Left lung (tissue), 10 donors: ENCODE results near the gene PWP2. TPM values are rescaled to one million over a fixed set of nuclear protein-coding genes. Genes with fewer than 3 reads are reported as not detected.

Experiments
- ATAC-seq: fragments of 200-7000 bp; cut with Tn5 transposase; one replicate; pipeline ENCODE4 v1.9.1; 2020; ENCODE audit warnings: moderate library complexity
- DNase-seq, 4 donors: peaks; one replicate each; pipeline ENCODE4 v3.0.0-alpha.2; 2013 to 2020
- H3K27ac ChIP-seq, 2 donors: fragments of 200-600 bp; sonication (generic) in 1 of 2; one replicate each; pipeline versions ENCODE4 v1.5.0 to v1.8.0; 2020 to 2021
- H3K27me3 ChIP-seq, 2 donors: fragments of 200-600 bp; sonication (generic) in 1 of 2; one replicate each; pipeline versions ENCODE4 v1.5.0 to v1.8.0; 2020 to 2021
- H3K36me3 ChIP-seq, 2 donors: fragments of 200-600 bp; sonication (generic) in 1 of 2; one replicate each; pipeline versions ENCODE4 v1.5.0 to v1.8.0; 2020 to 2021
- H3K4me1 ChIP-seq, 2 donors: fragments of 200-600 bp; one replicate each; pipeline ENCODE4 v1.8.0; 2021
- H3K4me3 ChIP-seq, 2 donors: fragments of 200-600 bp; sonication (generic) in 1 of 2; one replicate each; pipeline versions ENCODE4 v1.5.0 to v1.8.0; 2020 to 2021; ENCODE audit warnings: mild to moderate bottlenecking in 1 of 2
- H3K9me3 ChIP-seq, 2 donors: fragments of 200-600 bp; sonication (generic) in 1 of 2; one replicate each; pipeline versions ENCODE4 v1.5.0 to v1.8.0; 2020 to 2021
- intact Hi-C, 2 donors: fragments of 100-400 bp; cut with DNase I; formaldehyde crosslinking; loops; one replicate each; pipeline versions ENCODE4 v1.11.2 to v1.14.2; 2022
- polyA plus RNA-seq, 6 donors: library from polyadenylated mRNA; unstranded; fragments of 120-200 nt; gene quantifications; one replicate each; pipeline ENCODE4 v1.2.1, GENCODE V29; 2013; ENCODE audit not compliant: insufficient read length in 6 of 6
- total RNA-seq, 2 donors: library from RNA; stranded (reverse); fragmentation: NEBNext Ultra II Directional; extraction: Animal tissue kit (Norgen Biotek cat#: 25700); gene quantifications; one replicate each; pipeline ENCODE4 v1.2.1, GENCODE V29; 2021
- TF ChIP-seq, protein P1 (sequence below), 2 donors: fragments of 200-600 bp; sonication (generic) in 1 of 2; IDR thresholded peaks; one replicate each; pipeline versions ENCODE4 v1.5.0 to v1.8.0; 2021; ENCODE audit warnings: antibody characterized with exemption in 2 of 2
- donor health status: DM: no; HTN: yes; CAD: no.
- donor health status: DM: no; HTN: no; CAD: no.

The PWP2 gene
- total and polyA plus RNA-seq, 8 donors, result 1.7 to 10.8 (median 7.2) TPM

DNA sequence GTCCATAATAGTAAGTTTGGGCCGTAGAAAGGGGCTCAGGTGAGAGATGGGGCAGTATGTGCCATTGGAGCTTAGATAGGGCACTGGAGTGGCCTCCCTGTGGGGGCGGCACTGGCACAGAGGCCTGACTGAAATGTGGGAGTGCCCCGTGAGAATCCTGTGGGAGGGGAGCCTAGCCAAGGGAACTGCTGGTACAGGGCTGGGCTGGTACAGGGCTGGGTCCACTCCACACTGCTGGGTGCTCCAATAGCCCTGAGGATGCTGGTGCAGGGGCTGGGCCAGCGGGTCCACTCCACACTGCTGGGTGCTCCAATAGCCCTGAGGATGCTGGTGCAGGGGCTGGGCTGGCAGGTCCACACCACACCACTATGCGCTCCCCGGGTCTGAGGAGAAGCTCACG, 44.8 kb upstream of the PWP2 start:
- peaks cover 0 to 92% of the 10 kb centered on the region in 2 donors for H3K36me3 ChIP-seq
- no peaks in the 10 kb centered on the region for H3K9me3 ChIP-seq
- H3K27me3 ChIP-seq, result no peaks in the 10 kb centered on the region
- intact Hi-C loops, result no loop called here
- peak; percentile 22 for ATAC-seq
- no peak for DNase-seq
- peaks cover 0 to 10% of the 10 kb centered on the region in 2 donors for H3K4me1 ChIP-seq
- TF ChIP-seq, protein P1, sequence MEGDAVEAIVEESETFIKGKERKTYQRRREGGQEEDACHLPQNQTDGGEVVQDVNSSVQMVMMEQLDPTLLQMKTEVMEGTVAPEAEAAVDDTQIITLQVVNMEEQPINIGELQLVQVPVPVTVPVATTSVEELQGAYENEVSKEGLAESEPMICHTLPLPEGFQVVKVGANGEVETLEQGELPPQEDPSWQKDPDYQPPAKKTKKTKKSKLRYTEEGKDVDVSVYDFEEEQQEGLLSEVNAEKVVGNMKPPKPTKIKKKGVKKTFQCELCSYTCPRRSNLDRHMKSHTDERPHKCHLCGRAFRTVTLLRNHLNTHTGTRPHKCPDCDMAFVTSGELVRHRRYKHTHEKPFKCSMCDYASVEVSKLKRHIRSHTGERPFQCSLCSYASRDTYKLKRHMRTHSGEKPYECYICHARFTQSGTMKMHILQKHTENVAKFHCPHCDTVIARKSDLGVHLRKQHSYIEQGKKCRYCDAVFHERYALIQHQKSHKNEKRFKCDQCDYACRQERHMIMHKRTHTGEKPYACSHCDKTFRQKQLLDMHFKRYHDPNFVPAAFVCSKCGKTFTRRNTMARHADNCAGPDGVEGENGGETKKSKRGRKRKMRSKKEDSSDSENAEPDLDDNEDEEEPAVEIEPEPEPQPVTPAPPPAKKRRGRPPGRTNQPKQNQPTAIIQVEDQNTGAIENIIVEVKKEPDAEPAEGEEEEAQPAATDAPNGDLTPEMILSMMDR (IDR thresholded peaks at IDR 0.05), result no peak
- H3K27ac ChIP-seq, result no peak overlapping the region
- H3K4me3 ChIP-seq, result no peak overlapping the region

DNA sequence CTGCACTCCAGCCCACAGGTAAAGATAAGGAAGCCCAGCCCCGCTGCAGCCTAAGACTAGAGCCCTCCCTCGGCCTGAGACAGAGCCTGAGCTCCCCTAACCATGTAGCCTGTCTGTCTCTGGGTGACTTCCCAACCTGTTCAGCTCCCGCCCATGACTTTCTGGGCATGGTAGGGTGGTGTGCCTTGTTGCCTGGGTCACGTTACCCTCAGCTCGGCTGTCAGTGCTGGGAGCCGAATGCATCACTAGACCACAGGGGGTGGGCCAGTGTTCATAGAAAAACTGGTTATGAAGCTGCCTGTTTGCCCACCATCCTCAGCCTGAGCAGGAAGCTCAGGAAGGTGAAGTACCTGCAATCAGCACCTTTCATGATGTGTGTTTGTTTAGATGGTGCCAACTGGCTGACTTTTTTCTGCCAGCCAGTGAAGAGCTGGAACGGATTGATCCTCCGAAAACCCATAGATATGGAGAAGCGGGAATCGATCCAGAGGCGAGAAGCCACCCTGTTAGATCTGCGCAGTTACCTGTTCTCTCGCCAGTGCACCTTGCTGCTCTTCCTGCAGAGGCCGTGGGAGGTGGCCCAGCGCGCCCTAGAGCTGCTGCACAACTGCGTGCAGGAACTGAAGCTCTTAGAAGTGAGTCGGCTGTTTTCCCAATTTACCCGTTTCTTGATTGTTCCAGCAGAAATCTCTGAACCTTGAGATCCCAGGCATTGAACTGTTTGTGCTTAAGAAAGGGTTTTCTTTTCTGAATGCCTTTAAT, 43.9 kb upstream of the PWP2 start:
- TF ChIP-seq, protein P1 (IDR thresholded peaks at IDR 0.05), result no peak
- Histone ChIP-seq H3K9me3 (no peaks in the 10 kb centered on the region), H3K4me3 (no peak overlapping the region), H3K27me3 (no peaks in the 10 kb centered on the region), H3K4me1 (peaks cover 0 to 10% of the 10 kb centered on the region in 2 donors), H3K36me3 (peaks cover 0 to 87% of the 10 kb centered on the region in 2 donors), H3K27ac (no peak overlapping the region)
- DNase-seq, result no peak
- intact Hi-C loops, result no loop called here
- no peak for ATAC-seq

DNA sequence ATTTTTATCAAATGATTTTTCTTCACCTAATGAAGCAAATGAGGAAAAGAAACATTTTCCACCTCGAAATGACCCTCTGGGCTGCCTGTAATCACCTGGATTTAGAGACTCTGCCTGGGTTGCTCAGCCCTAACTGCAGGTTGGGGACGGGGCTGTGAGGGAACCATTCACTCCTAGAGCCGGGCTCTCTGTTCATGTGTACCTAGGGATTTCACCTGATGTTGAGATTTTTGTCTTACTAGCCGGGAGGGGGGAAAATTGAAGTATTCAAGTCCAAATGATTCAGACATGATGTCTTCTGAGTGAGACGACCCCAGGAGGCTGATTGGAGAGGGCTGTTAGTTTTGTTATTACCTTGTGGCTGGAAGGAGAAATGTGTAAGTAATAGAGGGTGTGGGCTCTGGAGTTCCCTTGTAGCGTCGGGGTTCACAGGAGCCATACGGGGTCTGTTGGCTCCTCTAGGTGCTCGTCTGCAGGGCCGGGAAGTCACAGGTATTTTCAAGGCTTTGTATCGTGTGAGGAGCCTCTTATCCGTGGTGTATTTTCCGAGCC, 42.3 kb upstream of the PWP2 start:
- Histone ChIP-seq H3K27me3 (no peaks in the 10 kb centered on the region), H3K27ac (no peak overlapping the region), H3K4me1 (peaks cover 0 to 10% of the 10 kb centered on the region in 2 donors), H3K36me3 (peaks cover 0 to 87% of the 10 kb centered on the region in 2 donors), H3K9me3 (no peaks in the 10 kb centered on the region), H3K4me3 (no peak overlapping the region)
- intact Hi-C loops, result no loop called here
- no peak for ATAC-seq
- DNase-seq, result no peak
- TF ChIP-seq, protein P1 (IDR thresholded peaks at IDR 0.05), result no peak

DNA sequence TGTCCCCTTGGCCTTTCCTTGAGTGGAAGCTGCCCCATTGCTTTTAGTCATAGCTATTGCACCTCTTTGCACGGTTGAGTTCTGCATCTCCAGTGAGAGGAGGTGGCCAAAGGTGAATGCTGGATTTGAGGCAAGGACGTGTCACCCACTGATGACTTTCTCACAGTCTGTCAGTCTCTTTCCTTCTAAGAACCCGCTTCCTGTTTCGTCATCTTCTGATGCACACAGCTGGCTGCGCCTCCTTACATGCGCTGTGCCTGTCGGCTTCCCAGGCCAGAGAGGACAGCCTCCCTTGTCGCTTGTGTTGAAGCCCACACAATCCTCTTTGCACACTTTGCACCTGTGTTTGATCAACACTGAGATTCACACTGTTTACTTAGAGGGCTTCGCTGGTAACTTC, 41.8 kb upstream of the PWP2 start:
- H3K27ac ChIP-seq, result no peak overlapping the region
- DNase-seq (peak in 1 of 4 donors; percentile 47), ATAC-seq (peak; percentile 55)
- H3K4me1 ChIP-seq, result peaks cover 0 to 10% of the 10 kb centered on the region in 2 donors
- H3K27me3 ChIP-seq, result no peaks in the 10 kb centered on the region
- H3K9me3 ChIP-seq, result no peaks in the 10 kb centered on the region
- TF ChIP-seq, protein P1 (IDR thresholded peaks at IDR 0.05), result no peak
- H3K36me3 ChIP-seq, result peaks cover 0 to 87% of the 10 kb centered on the region in 2 donors
- intact Hi-C loops, result no loop called here
- H3K4me3 ChIP-seq, result no peak overlapping the region

DNA sequence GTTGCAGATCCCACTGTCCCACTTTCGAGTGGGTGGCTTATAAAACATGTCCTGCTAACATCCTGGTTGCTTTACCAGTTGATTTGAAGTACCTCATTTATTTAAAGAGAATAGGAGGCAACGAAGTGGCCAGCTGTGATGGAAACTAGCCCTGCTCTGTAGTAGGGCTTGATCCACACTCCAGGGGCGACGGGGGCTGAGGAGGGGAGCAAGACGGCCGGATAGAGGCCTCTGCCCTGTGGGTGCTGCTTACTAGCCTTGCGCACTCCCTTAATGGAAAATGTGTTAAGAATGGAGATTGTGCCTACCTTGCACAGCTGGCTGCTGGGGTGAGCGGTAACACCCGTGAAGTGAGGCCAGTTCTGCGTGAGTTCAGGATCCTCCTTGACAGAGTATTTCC, 41.1 kb upstream of the PWP2 start:
- intact Hi-C loops, result no loop called here
- peaks cover 0 to 10% of the 10 kb centered on the region in 2 donors for H3K4me1 ChIP-seq
- ATAC-seq, result no peak

More for the DNA sequence above, 41.1 kb upstream of the PWP2 start:
- TF ChIP-seq, protein P1 (IDR thresholded peaks at IDR 0.05), result no peak
- peaks cover 0 to 87% of the 10 kb centered on the region in 2 donors for H3K36me3 ChIP-seq
- DNase-seq, result no peak
- no peaks in the 10 kb centered on the region for H3K27me3 ChIP-seq
- H3K9me3 ChIP-seq, result no peaks in the 10 kb centered on the region
- H3K4me3 ChIP-seq, result no peak overlapping the region
- no peak overlapping the region for H3K27ac ChIP-seq
